Stimulated activated CD8-positive, alpha-beta memory T cell treated with anti-CD3 and anti-CD28 coated beads, Interleukin-15, amount 100 ng/mL, for 1 hour (primary cell): Measurements from ENCODE around the gene CPNE7.

Experiments used
- DNase-seq: peaks from one replicate; pipeline ENCODE4 v3.0.0-alpha.2; 2020; ENCODE audit warnings: low read depth

Gene CPNE7

GRCh38 chr16:89575247-89576152 is at the start of gene CPNE7:
CPNE7 (plus strand) TSS chr16:89575758; CDS start chr16:89575898, 140 bp downstream.
- DNase-seq: no peak

- no peak for DNase-seq
Measured at GRCh38 chr16:89529097-89529496, 46.5 kb upstream of the CPNE7 start.

- no peak for DNase-seq
Measured at GRCh38 chr16:89530401-89531381, 44.9 kb upstream of the CPNE7 start.

- DNase-seq: no peak
Measured at GRCh38 chr16:89531821-89532526, 43.6 kb upstream of the CPNE7 start.

- DNase-seq: no peak
Measured at GRCh38 chr16:89534252-89534756, 41.3 kb upstream of the CPNE7 start.

GRCh38 chr16:89536371-89536770 is 39.2 kb upstream of the CPNE7 start:
- DNase-seq: no peak

GRCh38 chr16:89536886-89537548 is 38.5 kb upstream of the CPNE7 start:
- no peak for DNase-seq

GRCh38 chr16:89537549-89537925 is 38.0 kb upstream of the CPNE7 start:
- no peak for DNase-seq

- DNase-seq: no peak
Measured at GRCh38 chr16:89538286-89538685, 37.3 kb upstream of the CPNE7 start.

- DNase-seq: no peak
Measured at GRCh38 chr16:89540557-89540956, 35.0 kb upstream of the CPNE7 start.

GRCh38 chr16:89541792-89542191 is 33.8 kb upstream of the CPNE7 start:
- DNase-seq: no peak

GRCh38 chr16:89544113-89544512 is 31.4 kb upstream of the CPNE7 start:
- no peak for DNase-seq

GRCh38 chr16:89544713-89545043 is 30.9 kb upstream of the CPNE7 start:
- no peak for DNase-seq

GRCh38 chr16:89545044-89545830 is 30.3 kb upstream of the CPNE7 start:
- DNase-seq: no peak

- DNase-seq: no peak
Measured at GRCh38 chr16:89545831-89546574, 29.6 kb upstream of the CPNE7 start.

GRCh38 chr16:89546781-89547180 is 28.8 kb upstream of the CPNE7 start:
- no peak for DNase-seq

- no peak for DNase-seq
Measured at GRCh38 chr16:89547291-89547690, 28.3 kb upstream of the CPNE7 start.

GRCh38 chr16:89547860-89548259 is 27.7 kb upstream of the CPNE7 start:
- no peak for DNase-seq

- no peak for DNase-seq
Measured at GRCh38 chr16:89548344-89549006, 27.1 kb upstream of the CPNE7 start.
